Smooth muscle cell (in vitro differentiated cells): Measurements from ENCODE around the gene ZNRD2. TPM values are rescaled to one million over a fixed set of nuclear protein-coding genes. Genes with fewer than 3 reads are reported as not detected.

Experiments used
- polyA plus RNA-seq: library from polyadenylated mRNA; unstranded; fragments of >200 nt; fragmentation: Nextera tagmentation; extraction: Ambion mirVana; gene quantifications from 2 replicates; pipeline ENCODE4 v1.2.1, GENCODE V29; 2016
- small RNA-seq: library from RNA; depleted of rRNA; stranded (forward); fragments of <200 nt; gene quantifications from one replicate; pipeline ENCODE3, GENCODE V24; 2014
- total RNA-seq: library from RNA; depleted of rRNA; stranded (reverse); fragments of >200 nt; gene quantifications from 2 replicates; pipeline ENCODE4 v1.2.3, GENCODE V29; 2014

ZNRD2 gene
- total and polyA plus RNA-seq, 2 experiments from 2014 or later: 55.5 to 105 TPM

Small RNA genes within 50 kb of the gene (small RNA-seq; reads per million reads assigned to genes)
- not detected for gene AP001362.1

Other genes starting within 250 kb of the ZNRD2 start
- 40.1 and 40.5 TPM in 2 replicates for gene DPF2, start 236.6 kb upstream of the ZNRD2 start, total RNA-seq
- 69.4 and 82.1 TPM in 2 replicates for gene DPF2, start 236.6 kb upstream of the ZNRD2 start, polyA plus RNA-seq
- gene TIGD3, start 215.7 kb upstream of the ZNRD2 start, total RNA-seq: 0.49 TPM in 1 of 2 replicates, not detected in the other
- not detected in 2 replicates for gene TIGD3, start 215.7 kb upstream of the ZNRD2 start, polyA plus RNA-seq
- 0.81 and 2.2 TPM in 2 replicates for gene SLC25A45, start 187.8 kb upstream of the ZNRD2 start, total RNA-seq
- 3.4 and 7.7 TPM in 2 replicates for gene SLC25A45, start 187.8 kb upstream of the ZNRD2 start, polyA plus RNA-seq
- 16.7 and 19.1 TPM in 2 replicates for gene FRMD8, start 183.8 kb upstream of the ZNRD2 start, total RNA-seq
- 37.8 and 40.8 TPM in 2 replicates for gene FRMD8, start 183.8 kb upstream of the ZNRD2 start, polyA plus RNA-seq
- 142 and 155 TPM in 2 replicates for gene NEAT1, start 147.7 kb upstream of the ZNRD2 start, total RNA-seq
- gene NEAT1, start 147.7 kb upstream of the ZNRD2 start, polyA plus RNA-seq: 14.9 and 84.6 TPM in 2 replicates
- gene MALAT1, start 71.4 kb upstream of the ZNRD2 start, total RNA-seq: 7,019 and 7,386 TPM in 2 replicates
- gene MALAT1, start 71.4 kb upstream of the ZNRD2 start, polyA plus RNA-seq: 6,158 and 16,096 TPM in 2 replicates
- gene SCYL1, start 45.4 kb upstream of the ZNRD2 start, total RNA-seq: 66.6 and 90.8 TPM in 2 replicates
- gene SCYL1, start 45.4 kb upstream of the ZNRD2 start, polyA plus RNA-seq: 108 and 123 TPM in 2 replicates
- 33.6 TPM in 2 replicates for gene LTBP3, start 12.1 kb upstream of the ZNRD2 start, total RNA-seq
- gene LTBP3, start 12.1 kb upstream of the ZNRD2 start, polyA plus RNA-seq: 46.4 and 53.9 TPM in 2 replicates
- gene FAM89B, start 2.1 kb downstream of the ZNRD2 start, total RNA-seq: 51.4 and 63.9 TPM in 2 replicates
- gene FAM89B, start 2.1 kb downstream of the ZNRD2 start, polyA plus RNA-seq: 174 TPM in 2 replicates
- gene EHBP1L1, start 5.6 kb downstream of the ZNRD2 start, total RNA-seq: 5.1 and 14.0 TPM in 2 replicates
- gene EHBP1L1, start 5.6 kb downstream of the ZNRD2 start, polyA plus RNA-seq: 28.4 and 29.5 TPM in 2 replicates
- gene KCNK7, start 25.3 kb downstream of the ZNRD2 start, total RNA-seq: 1.7 TPM in 1 of 2 replicates, not detected in the other
- gene KCNK7, start 25.3 kb downstream of the ZNRD2 start, polyA plus RNA-seq: not detected in 2 replicates
- 14.9 and 15.0 TPM in 2 replicates for gene MAP3K11, start 43.7 kb downstream of the ZNRD2 start, total RNA-seq
- 17.3 and 29.7 TPM in 2 replicates for gene MAP3K11, start 43.7 kb downstream of the ZNRD2 start, polyA plus RNA-seq
- 12.0 and 17.5 TPM in 2 replicates for gene PCNX3, start 45.3 kb downstream of the ZNRD2 start, total RNA-seq
- gene PCNX3, start 45.3 kb downstream of the ZNRD2 start, polyA plus RNA-seq: 18.3 and 20.7 TPM in 2 replicates
- gene SIPA1, start 67.6 kb downstream of the ZNRD2 start, total RNA-seq: 9.8 and 15.9 TPM in 2 replicates
- gene SIPA1, start 67.6 kb downstream of the ZNRD2 start, polyA plus RNA-seq: 63.8 and 67.6 TPM in 2 replicates
- 41.7 and 48.1 TPM in 2 replicates for gene RELA, start 92.4 kb downstream of the ZNRD2 start, total RNA-seq
- gene RELA, start 92.4 kb downstream of the ZNRD2 start, polyA plus RNA-seq: 82.8 and 98.4 TPM in 2 replicates
- gene KAT5, start 141.8 kb downstream of the ZNRD2 start, total RNA-seq: 37.0 and 40.1 TPM in 2 replicates
- 38.8 and 45.1 TPM in 2 replicates for gene KAT5, start 141.8 kb downstream of the ZNRD2 start, polyA plus RNA-seq
- 20.9 and 30.0 TPM in 2 replicates for gene RNASEH2C, start 150.3 kb downstream of the ZNRD2 start, total RNA-seq
- gene RNASEH2C, start 150.3 kb downstream of the ZNRD2 start, polyA plus RNA-seq: 51.7 and 56.8 TPM in 2 replicates
- 5.4 and 6.2 TPM in 2 replicates for gene AP5B1, start 210.5 kb downstream of the ZNRD2 start, total RNA-seq
- gene AP5B1, start 210.5 kb downstream of the ZNRD2 start, polyA plus RNA-seq: 7.7 and 11.6 TPM in 2 replicates
- 7.8 and 8.3 TPM in 2 replicates for gene OVOL1, start 216.6 kb downstream of the ZNRD2 start, total RNA-seq
- 3.1 and 16.8 TPM in 2 replicates for gene OVOL1, start 216.6 kb downstream of the ZNRD2 start, polyA plus RNA-seq